NCI-H748 treated with DMSO at 0.1 percent for 48 hours (cell line): ENCODE data around the gene NPFFR1.
"Not testable (repeated sequence)": the region's sequence is repeated elsewhere in the genome, so short reads cannot be mapped to it uniquely, and the experiment has no call there.

Source experiments
- DNase-seq: peaks from one replicate; lab custom pipeline; 2025; lab: John Stamatoyannopoulos, UW

The NPFFR1 gene

GRCh38 chr10:70222811-70223447 is 60.9 kb downstream of the NPFFR1 start:
- DNase-seq, result not testable (repeated sequence)

GRCh38 chr10:70222340-70222794 is 61.4 kb downstream of the NPFFR1 start:
- no peak for DNase-seq

- DNase-seq, result no peak
Observed at GRCh38 chr10:70221030-70221429, 62.8 kb downstream of the NPFFR1 start.

- no peak for DNase-seq
Observed at GRCh38 chr10:70212879-70213278, 70.9 kb downstream of the NPFFR1 start.

GRCh38 chr10:70212277-70212676 is 71.5 kb downstream of the NPFFR1 start:
- DNase-seq, result no peak

- no peak for DNase-seq
Observed at GRCh38 chr10:70206762-70207161, 77.0 kb downstream of the NPFFR1 start.

GRCh38 chr10:70201105-70201504 is 82.7 kb downstream of the NPFFR1 start:
- DNase-seq, result no peak

GRCh38 chr10:70198696-70199466 is 84.9 kb downstream of the NPFFR1 start:
- DNase-seq, result no peak
